Lower leg skin (tissue), 4 donors: ENCODE data around the gene HEMGN. TPM values are rescaled to one million over a fixed set of nuclear protein-coding genes. Genes with fewer than 3 reads are reported as not detected.

Experiments
- DNase-seq, 2 donors: peaks; one replicate each; pipeline ENCODE4 v3.0.0-alpha.2; 2019; ENCODE audit warnings: low spot score in 2 of 2
- H3K4me3 ChIP-seq: fragments of 200-600 bp; sonication (generic); 2 replicates; pipeline ENCODE4 v1.5.1; 2017; ENCODE audit warnings: mild to moderate bottlenecking, low read depth; ENCODE audit not compliant: poor library complexity, severe bottlenecking
- CTCF ChIP-seq, 3 donors: fragments of 450-650 bp; IDR thresholded peaks; one replicate each; pipeline ENCODE4 v1.5.1; 2016; ENCODE audit warnings: antibody characterized with exemption in 3 of 3, mild to moderate bottlenecking in 3 of 3, moderate library complexity in 2 of 3
- POLR2A ChIP-seq, 2 donors: fragments of 450-650 bp; IDR thresholded peaks; one replicate each; pipeline ENCODE4 v1.6.1; 2016 to 2017; ENCODE audit warnings: antibody characterized with exemption in 2 of 2, mild to moderate bottlenecking in 1 of 2, moderate library complexity in 1 of 2
- WGBS, 2 donors: methylation state at CpG; one replicate each; pipeline ENCODE4 v1.1.5; 2018; 5-methylcytosine and 5-hydroxymethylcytosine counted together
- intact Hi-C: fragments of 100-400 bp; cut with DNase I; formaldehyde crosslinking; loops from one replicate; pipeline ENCODE4 v1.15.0; 2023; ENCODE audit warnings: low total_unique reads
- total RNA-seq, 4 donors: library from RNA; depleted of rRNA; stranded (reverse); fragments of >200 nt; gene quantifications; one replicate each; pipeline ENCODE4 v1.1.0, GENCODE V29; 2016

HEMGN gene
- total RNA-seq, 4 donors from 2014 or later = 0.08 TPM; not detected in 3

DNA sequence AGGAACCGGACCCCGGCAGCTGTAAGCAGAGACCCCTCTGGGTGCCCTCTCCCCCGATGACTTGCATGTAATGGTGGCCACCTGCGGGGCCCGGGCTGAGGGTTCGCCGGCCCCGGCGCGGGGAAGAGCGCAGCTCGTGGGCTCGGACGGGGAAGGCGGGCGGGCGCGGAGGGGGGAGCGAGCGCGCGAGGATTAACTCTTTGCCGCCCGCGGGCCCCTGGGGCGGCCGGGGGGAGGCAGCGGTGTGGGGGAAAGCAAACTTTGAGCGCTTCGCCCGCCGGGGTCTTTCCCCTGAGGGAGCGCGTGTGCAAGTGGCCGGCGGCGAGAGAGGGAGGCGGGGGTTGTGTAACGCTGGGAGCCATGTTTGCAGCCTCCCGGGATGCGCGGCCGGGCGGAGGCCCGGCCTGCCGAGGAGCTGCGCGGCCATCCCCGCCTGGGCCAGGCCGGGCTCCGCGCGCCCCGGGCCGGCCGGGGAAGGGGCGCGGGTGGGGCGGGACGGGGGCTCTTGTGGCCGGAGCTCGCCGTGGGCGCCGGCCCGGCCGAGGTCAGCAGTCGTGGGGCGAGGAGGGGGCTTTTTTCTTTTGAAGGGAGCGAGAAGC is 45.7 kb upstream of the HEMGN start:
- H3K4me3 ChIP-seq = peak overlapping the region; percentile 98
- intact Hi-C loops = no loop called here
- DNase-seq = no peak
- TF ChIP-seq CTCF (IDR thresholded peaks at IDR 0.05) (no peak), POLR2A (IDR thresholded peaks at IDR 0.05) (no peak)
- WGBS, 2 donors = 0 to 6% methylated on average over 14 to 34 of the region's 70 CpGs

GRCh38 chr9:97982683-97983588 is 45.0 kb upstream of the HEMGN start, which contains the start of gene ANP32B:
Gene ANP32B (plus strand): TSS chr9:97983341. CDS start chr9:97983556, 215 bp downstream.
- H3K4me3 ChIP-seq = peak within 1 kb of the TSS; percentile 98
- 0 to 1% methylated on average over 49 to 63 of the region's 105 CpGs for WGBS, 2 donors
- peak; percentile 92 to 98 for DNase-seq
- intact Hi-C loops = no loop called here
- TF ChIP-seq POLR2A (IDR thresholded peaks at IDR 0.05) = no peak
- TF ChIP-seq CTCF (IDR thresholded peaks at IDR 0.05) = no peak

- intact Hi-C loops = no loop called here
- TF ChIP-seq POLR2A (IDR thresholded peaks at IDR 0.05) = no peak
- TF ChIP-seq CTCF (IDR thresholded peaks at IDR 0.05) = no peak
- DNase-seq = peak in 1 of 2 donors; percentile 28
- WGBS, 2 donors = 39 to 41% methylated on average over 15 of the region's 15 CpGs
- H3K4me3 ChIP-seq = peak overlapping the region; percentile 23
Observed at GRCh38 chr9:97981846-97982682, 44.1 kb upstream of the HEMGN start.

DNA sequence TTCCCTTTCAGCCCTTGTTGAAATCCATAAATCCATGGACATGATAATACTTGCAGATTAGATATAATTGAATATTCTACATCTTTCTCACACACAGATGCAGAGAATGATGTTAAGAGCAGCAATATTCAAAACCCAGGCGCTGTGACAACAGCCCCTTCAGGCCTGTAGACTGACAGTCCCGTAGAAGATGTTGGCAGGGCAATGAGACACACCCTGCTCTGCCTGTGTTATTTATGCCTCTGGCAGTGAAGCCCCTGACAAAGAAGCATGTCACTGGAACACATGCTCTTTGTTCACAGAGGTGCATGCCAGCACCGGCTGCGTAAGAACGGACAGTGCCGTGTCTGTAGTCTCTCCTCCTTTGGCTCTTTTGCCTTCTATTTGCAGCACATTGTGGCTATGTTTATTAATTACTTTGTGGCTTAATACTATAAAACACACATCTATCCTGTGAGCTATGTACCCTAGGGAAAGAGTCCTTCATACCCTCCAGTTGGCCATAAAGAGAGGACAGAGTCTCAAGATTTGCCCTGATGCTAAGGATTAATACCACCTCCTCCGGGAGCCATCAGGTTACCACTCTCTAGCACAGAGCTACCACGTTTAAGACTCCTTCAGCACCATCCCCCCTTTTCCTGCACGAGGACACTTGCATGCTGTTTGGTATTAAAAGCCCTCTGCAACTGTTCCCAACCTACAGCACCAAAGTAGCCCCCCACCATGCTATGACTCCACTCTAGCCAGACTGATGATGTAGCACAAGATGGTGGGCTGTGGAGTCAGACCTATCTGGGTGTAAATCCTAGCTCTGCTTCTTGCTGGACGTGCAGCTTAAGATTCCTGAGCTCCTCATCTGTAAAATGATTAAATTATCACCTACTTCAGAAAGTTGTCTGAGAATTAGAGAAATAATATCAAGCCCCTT is 43.2 kb upstream of the HEMGN start:
- WGBS, 2 donors = 40 to 43% methylated on average over 10 of the region's 10 CpGs
- H3K4me3 ChIP-seq = no peak overlapping the region
- TF ChIP-seq CTCF (IDR thresholded peaks at IDR 0.05) (no peak), POLR2A (IDR thresholded peaks at IDR 0.05) (no peak)
- peak; percentile 75 to 90 for DNase-seq
- intact Hi-C loops = no loop called here

- no peak overlapping the region for H3K4me3 ChIP-seq
- peak; percentile 85 to 95 for DNase-seq
- TF ChIP-seq POLR2A (IDR thresholded peaks at IDR 0.05) (no peak), CTCF (IDR thresholded peaks at IDR 0.05) (no peak)
- 34 to 37% methylated on average over 4 of the region's 4 CpGs for WGBS, 2 donors
- intact Hi-C loops = no loop called here
Observed at GRCh38 chr9:97980479-97980803, 42.5 kb upstream of the HEMGN start.
